LNCAP (cell line): Measurements from ENCODE around the gene IBA57.

Experiments
- TF ChIP-seq, protein P1 (sequence below): fragments of 450-650 bp; IDR thresholded peaks from 2 replicates; pipeline ENCODE4 v1.5.1; 2017; ENCODE audit warnings: mild to moderate bottlenecking

The IBA57 gene

DNA sequence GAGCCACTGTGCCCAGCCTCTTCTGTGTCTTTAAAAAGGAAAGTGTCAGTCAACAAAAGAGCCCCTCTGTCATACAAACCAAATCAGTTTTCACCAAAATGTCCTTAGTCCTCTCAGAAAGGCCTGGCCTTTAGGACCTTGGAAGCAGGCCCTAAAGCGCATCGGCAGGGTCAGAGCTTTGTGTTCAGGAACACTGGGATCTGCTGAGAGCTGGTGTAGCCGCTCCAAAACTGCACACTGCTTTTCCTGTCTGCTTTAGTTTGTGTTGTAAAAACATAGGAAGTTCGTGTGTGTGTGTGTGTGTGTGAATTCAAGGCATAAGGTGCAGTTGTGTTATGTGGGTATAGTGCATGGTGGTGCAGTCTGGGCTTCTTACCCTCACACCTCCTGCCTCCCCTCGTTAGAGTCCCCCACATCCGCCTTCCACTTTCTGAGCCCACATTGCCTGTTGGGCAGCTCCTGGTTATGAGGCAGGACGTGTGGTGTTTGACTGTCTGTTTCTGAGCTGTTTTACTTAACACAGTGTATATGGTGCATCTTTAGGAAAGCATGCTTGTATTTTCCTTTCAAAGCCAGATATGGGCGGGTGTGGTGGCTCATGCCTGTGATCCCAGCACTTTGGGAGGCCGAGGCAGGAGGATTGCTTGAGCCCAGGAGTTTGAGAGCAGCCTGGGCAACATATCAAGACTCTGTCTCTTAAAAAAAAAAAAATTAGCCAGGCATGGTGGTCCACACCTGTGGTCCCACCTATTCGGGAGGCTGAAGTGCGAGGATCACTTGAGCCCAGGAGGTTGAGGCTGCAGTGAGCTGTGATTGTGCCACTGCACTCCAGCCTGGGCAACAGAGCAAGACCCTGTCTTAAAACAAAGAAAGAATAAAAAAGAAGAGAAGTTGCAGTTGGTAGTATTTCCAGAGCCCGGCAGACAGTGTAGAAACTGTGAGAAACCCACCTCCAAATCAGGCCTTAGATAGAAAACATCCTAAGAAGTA, 12.4 kb downstream of the IBA57 start:
- TF ChIP-seq, protein P1, sequence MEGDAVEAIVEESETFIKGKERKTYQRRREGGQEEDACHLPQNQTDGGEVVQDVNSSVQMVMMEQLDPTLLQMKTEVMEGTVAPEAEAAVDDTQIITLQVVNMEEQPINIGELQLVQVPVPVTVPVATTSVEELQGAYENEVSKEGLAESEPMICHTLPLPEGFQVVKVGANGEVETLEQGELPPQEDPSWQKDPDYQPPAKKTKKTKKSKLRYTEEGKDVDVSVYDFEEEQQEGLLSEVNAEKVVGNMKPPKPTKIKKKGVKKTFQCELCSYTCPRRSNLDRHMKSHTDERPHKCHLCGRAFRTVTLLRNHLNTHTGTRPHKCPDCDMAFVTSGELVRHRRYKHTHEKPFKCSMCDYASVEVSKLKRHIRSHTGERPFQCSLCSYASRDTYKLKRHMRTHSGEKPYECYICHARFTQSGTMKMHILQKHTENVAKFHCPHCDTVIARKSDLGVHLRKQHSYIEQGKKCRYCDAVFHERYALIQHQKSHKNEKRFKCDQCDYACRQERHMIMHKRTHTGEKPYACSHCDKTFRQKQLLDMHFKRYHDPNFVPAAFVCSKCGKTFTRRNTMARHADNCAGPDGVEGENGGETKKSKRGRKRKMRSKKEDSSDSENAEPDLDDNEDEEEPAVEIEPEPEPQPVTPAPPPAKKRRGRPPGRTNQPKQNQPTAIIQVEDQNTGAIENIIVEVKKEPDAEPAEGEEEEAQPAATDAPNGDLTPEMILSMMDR: no peak

DNA sequence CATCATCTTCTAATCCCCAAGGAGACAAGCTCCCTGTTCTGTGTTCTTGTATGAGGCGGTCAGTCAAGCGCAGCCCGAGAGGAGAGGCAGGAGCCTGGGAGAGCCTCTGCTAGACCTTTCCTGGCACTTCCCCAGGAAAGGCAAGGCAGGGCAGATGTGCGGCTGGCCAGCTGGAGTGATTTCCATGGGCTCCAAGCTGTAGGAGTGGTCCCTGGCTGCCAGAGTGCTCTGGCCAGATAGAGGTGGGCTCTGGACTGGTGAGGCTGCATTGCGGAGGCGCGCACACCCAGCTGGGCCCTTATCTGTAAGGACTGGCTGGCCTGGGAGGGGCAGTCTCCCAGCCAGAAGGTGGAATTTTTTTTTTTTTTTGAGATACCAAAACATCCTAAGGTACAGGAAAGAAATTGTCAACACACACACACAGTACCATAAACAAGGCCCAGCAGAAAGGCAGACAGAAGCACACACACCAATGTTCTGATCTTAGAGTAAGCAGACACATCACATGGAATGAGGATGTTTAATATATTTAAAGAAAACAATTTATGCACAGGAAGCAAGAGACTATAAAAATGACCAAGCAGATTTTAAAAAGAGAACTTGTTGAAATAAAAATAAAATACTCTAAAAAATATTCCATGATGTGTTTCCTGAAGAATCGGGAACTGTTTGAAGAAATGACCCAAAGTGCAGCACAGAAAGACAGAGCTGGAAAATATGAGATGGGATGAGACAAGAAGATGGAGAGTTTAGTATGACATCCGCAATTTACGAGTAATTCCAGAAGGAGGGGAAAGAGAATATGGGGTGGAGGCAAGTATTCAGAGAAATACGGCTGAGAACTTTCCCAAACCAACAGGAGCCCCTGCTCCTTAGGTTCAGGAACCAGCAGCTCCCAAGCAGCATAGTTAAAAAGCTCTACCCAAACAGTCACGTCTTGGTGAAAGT, 13.4 kb downstream of the IBA57 start:
- TF ChIP-seq, protein P1: no peak

DNA sequence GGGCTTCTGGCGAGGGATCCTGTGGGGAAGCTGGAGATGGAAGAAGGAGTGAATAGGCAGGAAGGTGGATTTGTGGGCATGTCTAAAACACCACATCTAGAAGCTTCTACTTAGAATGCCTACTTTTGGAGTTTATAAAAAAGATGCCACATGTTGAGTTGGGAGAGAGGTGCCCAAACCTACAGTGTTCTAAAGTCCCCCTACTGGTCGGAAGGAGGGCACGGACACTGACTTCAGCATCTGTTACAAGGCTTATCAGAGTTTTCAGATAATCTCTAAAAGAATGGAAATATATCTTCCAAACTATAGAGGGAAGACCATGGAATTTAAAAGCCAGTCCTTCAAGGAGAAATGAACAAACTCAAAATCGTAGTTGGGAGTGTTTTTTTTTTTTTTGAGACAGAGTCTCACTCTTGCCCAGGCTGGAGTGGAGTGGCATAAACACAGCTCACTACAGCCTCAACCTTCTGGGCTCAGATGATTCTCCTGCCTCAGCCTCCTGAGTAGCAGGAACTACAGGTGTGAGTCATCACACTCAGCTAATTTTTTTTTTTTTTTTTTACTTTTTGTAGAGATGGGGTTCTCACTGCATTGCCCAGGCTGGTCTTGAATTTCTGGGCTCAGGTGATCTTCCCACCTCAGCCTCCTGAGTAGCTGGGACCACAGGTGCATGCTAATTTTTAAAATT, 14.8 kb downstream of the IBA57 start:
- TF ChIP-seq, protein P1: peak; percentile 32; the same call in 1 of the 2 replicates

DNA sequence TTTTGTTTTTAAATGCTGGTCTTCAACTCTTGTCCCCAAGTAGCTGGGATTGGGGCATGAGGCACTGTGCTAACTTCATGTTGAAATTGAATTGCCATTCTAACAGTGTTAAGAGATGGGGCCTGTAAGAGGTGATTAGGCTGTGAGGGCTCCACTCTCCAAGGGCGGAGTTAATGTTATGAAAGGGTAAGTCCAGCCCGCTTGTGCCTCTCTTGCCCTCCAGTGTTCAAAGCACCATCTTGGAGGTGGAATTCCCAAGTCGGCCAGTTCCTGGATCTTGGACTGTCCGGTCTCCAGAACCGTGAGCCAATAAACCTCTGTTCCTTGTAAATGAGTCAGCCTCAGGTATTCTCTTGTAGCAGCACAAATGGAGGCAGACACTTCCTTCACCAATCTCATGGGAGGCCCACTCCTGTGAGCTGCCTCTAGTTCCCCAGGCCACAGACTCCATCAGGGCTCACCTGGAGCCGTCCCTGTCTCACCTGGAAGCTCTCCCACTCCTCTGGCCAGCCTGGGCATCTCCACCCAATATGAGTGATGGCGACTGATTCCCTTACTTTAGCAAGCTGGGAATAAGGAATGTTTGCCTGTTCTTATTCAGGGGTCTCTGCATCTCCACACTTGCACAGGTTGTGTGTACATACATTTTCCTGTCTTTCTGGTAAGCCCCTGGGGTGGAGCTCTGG, 15.5 kb downstream of the IBA57 start:
- TF ChIP-seq, protein P1: no peak

DNA sequence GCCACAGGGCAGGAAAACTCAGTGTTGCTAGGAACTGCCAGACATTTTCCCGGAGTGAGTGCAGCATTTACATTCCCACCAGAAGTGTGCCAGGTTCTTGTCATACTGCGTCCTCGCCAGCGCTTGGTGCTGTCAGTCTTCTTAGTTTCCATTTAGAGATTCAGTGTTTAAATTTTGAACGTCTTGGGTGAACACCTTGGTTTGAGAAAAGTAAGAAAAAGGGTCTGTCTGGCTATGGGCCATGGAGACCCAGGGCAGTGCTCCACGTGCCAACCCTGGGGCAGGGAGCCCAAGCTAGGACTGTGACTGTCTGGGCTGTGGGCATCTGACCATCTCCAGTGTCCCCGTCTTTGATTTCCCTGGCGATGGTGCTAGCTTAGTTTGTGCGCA, 16.0 kb downstream of the IBA57 start:
- TF ChIP-seq, protein P1: no peak

DNA sequence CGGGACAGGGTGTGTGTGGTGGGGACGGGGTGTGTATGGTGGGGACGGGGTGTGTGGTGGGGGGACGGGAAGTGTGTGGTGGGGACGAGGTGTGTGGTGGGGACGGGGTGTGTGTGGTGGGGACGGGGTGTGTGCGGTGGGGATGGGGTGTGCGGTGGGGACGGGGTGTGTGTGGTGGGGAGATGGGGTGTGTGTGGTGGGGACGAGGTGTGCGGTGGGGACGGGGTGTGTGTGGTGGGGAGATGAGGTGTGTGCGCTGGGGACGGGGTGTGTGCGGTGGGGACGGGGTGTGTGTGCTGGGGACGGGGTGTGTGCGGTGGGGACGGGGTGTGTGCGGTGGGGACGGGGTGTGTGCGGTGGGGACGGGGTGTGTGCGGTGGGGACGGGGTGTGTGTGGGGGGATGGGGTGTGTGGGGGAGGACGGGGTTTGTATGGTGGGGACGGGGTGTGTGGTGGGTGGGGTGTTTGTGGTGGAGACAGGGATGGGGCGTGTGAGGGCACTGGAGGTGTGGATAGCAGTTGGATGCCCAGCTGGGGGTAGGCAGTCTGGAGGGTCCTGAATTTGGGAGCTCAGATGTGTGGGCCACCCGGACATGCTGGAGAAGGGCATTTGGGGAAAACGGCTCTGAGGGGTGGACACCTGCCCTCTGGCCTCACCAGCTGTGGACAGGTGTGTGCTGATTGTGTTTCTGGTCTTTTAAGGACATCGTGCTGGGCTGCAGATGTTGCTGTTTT, 16.9 kb downstream of the IBA57 start:
- TF ChIP-seq, protein P1: no peak
